HL-60 (cell line): ENCODE measurements around the gene FHIT.

ENCODE experiments used
- DNase-seq, 2 experiments: peaks; one replicate each; pipeline ENCODE4 v3.0.0-alpha.2; 2010 to 2020; ENCODE audit warnings: low read depth in 1 of 2, low spot score in 1 of 2
- H3K27ac ChIP-seq: fragments of 250-450 bp; sonication (Bioruptor Pico); replicated peaks from 2 replicates; pipeline ENCODE4 v1.5.1; 2020; ENCODE audit warnings: mild to moderate bottlenecking, moderate library complexity
- H3K27me3 ChIP-seq: fragments of 250-450 bp; sonication (Bioruptor Pico); 2 replicates; pipeline ENCODE4 v1.5.1; 2021; ENCODE audit warnings: mild to moderate bottlenecking, moderate library complexity; ENCODE audit not compliant: insufficient read depth, poor library complexity, severe bottlenecking
- H3K4me3 ChIP-seq: replicated peaks from 2 replicates; pipeline ENCODE4 v1.5.1; 2011; ENCODE audit warnings: mild to moderate bottlenecking, control low read depth, low read length; ENCODE audit not compliant: insufficient read depth
- GABPA ChIP-seq: IDR thresholded peaks from 2 replicates; pipeline ENCODE4 v1.6.1; 2012; ENCODE audit warnings: low read depth
- POLR2AphosphoS5 ChIP-seq: IDR thresholded peaks from 2 replicates; pipeline ENCODE4 v1.6.1; 2012; ENCODE audit warnings: low read depth
- REST ChIP-seq: IDR thresholded peaks from 2 replicates; pipeline ENCODE4 v1.6.1; 2012; ENCODE audit warnings: low read depth; ENCODE audit not compliant: insufficient replicate concordance
- SPI1 ChIP-seq: IDR thresholded peaks from 2 replicates; pipeline ENCODE4 v1.6.1; 2012; ENCODE audit warnings: low read depth, mild to moderate bottlenecking, borderline replicate concordance
- TF ChIP-seq, protein P1 (sequence below): IDR thresholded peaks from one replicate; pipeline ENCODE4 v1.5.1; 2011; ENCODE audit warnings: low read length, control low read depth, inconsistent platforms; ENCODE audit not compliant: insufficient read depth

The FHIT gene

DNA sequence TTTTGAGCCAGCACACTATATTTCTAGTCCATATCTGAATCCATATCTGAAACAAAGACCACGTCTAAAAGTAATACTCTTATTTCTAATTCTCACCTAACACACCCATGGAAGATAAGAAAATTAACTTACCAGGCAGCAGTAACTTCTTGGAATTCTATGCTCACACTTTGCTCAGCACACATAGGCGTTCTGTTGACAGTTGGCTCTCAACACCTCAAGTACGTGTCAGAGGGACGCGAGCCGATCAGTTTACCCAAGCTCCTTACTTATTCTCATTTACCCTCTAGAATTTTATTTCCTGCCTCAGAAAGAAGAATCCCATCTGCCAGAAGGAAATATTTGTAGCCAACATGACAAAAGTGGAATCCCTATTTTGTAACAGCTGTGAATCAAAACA is 911.9 kb downstream of the FHIT start:
- TF ChIP-seq, protein P1, sequence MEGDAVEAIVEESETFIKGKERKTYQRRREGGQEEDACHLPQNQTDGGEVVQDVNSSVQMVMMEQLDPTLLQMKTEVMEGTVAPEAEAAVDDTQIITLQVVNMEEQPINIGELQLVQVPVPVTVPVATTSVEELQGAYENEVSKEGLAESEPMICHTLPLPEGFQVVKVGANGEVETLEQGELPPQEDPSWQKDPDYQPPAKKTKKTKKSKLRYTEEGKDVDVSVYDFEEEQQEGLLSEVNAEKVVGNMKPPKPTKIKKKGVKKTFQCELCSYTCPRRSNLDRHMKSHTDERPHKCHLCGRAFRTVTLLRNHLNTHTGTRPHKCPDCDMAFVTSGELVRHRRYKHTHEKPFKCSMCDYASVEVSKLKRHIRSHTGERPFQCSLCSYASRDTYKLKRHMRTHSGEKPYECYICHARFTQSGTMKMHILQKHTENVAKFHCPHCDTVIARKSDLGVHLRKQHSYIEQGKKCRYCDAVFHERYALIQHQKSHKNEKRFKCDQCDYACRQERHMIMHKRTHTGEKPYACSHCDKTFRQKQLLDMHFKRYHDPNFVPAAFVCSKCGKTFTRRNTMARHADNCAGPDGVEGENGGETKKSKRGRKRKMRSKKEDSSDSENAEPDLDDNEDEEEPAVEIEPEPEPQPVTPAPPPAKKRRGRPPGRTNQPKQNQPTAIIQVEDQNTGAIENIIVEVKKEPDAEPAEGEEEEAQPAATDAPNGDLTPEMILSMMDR = no peak
- TF ChIP-seq REST (no peak), SPI1 (no peak), GABPA (no peak), POLR2AphosphoS5 (no peak)
- Histone ChIP-seq H3K4me3 (no peak overlapping the region), H3K27me3 (no peaks in the 10 kb centered on the region), H3K27ac (no peak overlapping the region)
- DNase-seq = no peak

GRCh38 chr3:60337421-60337820 is 913.8 kb downstream of the FHIT start:
- Histone ChIP-seq H3K27ac (no peak overlapping the region), H3K27me3 (no peaks in the 10 kb centered on the region), H3K4me3 (no peak overlapping the region)
- DNase-seq = no peak
- TF ChIP-seq REST (no peak), POLR2AphosphoS5 (no peak), GABPA (no peak), SPI1 (no peak)
- TF ChIP-seq, protein P1 = no peak

- TF ChIP-seq REST = no peak
- TF ChIP-seq, protein P1 = no peak
- TF ChIP-seq SPI1 = no peak
- TF ChIP-seq POLR2AphosphoS5 = no peak
- no peak for TF ChIP-seq GABPA
- H3K4me3 ChIP-seq = no peak overlapping the region
- no peaks in the 10 kb centered on the region for H3K27me3 ChIP-seq
- no peak overlapping the region for H3K27ac ChIP-seq
- DNase-seq = no peak
These were observed 915.2 kb downstream of the FHIT start for GRCh38 chr3:60336061-60336460.
